Activated CD4-positive, alpha-beta T cell treated with anti-CD3 and anti-CD28 coated beads for 36 hours (primary cell): Measurements from ENCODE around the gene ST8SIA4. TPM values are rescaled to one million over a fixed set of nuclear protein-coding genes. Genes with fewer than 3 reads are reported as not detected.
A peak's percentile ranks its signal among the peaks of the same experiment; 100 is the strongest.

Experiments
- ATAC-seq: fragments of 200-7000 bp; cut with Tn5 transposase; one replicate; pipeline ENCODE4 v1.10.0; 2021; ENCODE audit warnings: mild to moderate bottlenecking, moderate library complexity
- CTCF ChIA-PET: fragments of 350-600 bp; sonication (Branson Sonifier 250); formaldehyde crosslinking; loops from one replicate; lab custom pipeline; 2021; ENCODE audit warnings: antibody characterized with exemption; lab: Charles Lee
- POLR2A ChIA-PET: fragments of 350-600 bp; sonication (Branson Sonifier 250); formaldehyde crosslinking; loops from one replicate; lab custom pipeline; 2021; ENCODE audit warnings: antibody characterized with exemption, inconsistent platforms; lab: Charles Lee
- DNase-seq: peaks from one replicate; pipeline ENCODE4 v3.0.0-alpha.2; 2020
- H3K27ac Mint-ChIP-seq: one replicate; pipeline ENCODE4 v1.8.0; 2021; ENCODE audit warnings: mixed read lengths
- H3K27me3 Mint-ChIP-seq: one replicate; pipeline ENCODE4 v1.8.0; 2021; ENCODE audit warnings: mixed read lengths
- H3K36me3 Mint-ChIP-seq: one replicate; pipeline ENCODE4 v1.8.0; 2021; ENCODE audit warnings: low read depth, mixed read lengths
- H3K4me1 Mint-ChIP-seq: one replicate; pipeline ENCODE4 v1.8.0; 2021; ENCODE audit warnings: mixed read lengths
- H3K4me3 Mint-ChIP-seq: one replicate; pipeline ENCODE4 v1.8.0; 2021; ENCODE audit warnings: mild to moderate bottlenecking, moderate library complexity, mixed read lengths
- H3K9me3 Mint-ChIP-seq: one replicate; pipeline ENCODE4 v1.8.0; 2021; ENCODE audit warnings: low read depth, mixed read lengths
- intact Hi-C, 2 experiments: fragments of 100-400 bp; cut with DNase I in 1 of 2; cut with micrococcal nuclease in 1 of 2; formaldehyde crosslinking; loops; one replicate each; pipeline versions ENCODE4 v1.14.2 to v1.15.1; 2022 to 2024; cut with DNase I, micrococcal nuclease
- total RNA-seq, 2 experiments: library from RNA; stranded (reverse); gene quantifications; one replicate each; pipeline ENCODE4 v1.2.3, GENCODE V29; 2021

Gene ST8SIA4
- total RNA-seq, 2 experiments from 2014 or later: 31.7 to 32.0 TPM

GRCh38 chr5:100900796-100901781 lies 2.0 kb downstream of the ST8SIA4 start:
- Mint-ChIP-seq H3K4me3 (peak overlapping the region; percentile 97), H3K27ac (peak overlapping the region; percentile 98), H3K27me3 (no peaks in the 10 kb centered on the region), H3K9me3 (no peaks in the 10 kb centered on the region), H3K4me1 (peaks cover 37% of the 10 kb centered on the region), H3K36me3 (peaks cover 32% of the 10 kb centered on the region)
- peak; percentile 96 for DNase-seq
- intact Hi-C loops: loop anchor here (1.0 to 10.0 kb wide), 11 partner anchors 11 to 1854 kb away; partner anchors contain the start of genes FAM174A (in 1 of the 2) and PAM (in 1 of the 2)
- ATAC-seq: peak; percentile 54
- CTCF ChIA-PET: interaction anchor here (0.7 to 6.1 kb wide), 15 partner anchors 9 to 369 kb away, joined by 3 to 28 read pairs (median 4); no protein-coding TSS in a partner anchor
- POLR2A ChIA-PET: interaction anchor here (0.6 to 2.2 kb wide), 15 partner anchors 11 to 1972 kb away, joined by 3 to 18 read pairs (median 5); no protein-coding TSS in a partner anchor

- H3K9me3 Mint-ChIP-seq: no peaks in the 10 kb centered on the region
- intact Hi-C loops: loop anchor here (1.0 to 10.0 kb wide), 11 partner anchors 10 to 1855 kb away; partner anchors contain the start of genes FAM174A (in 1 of the 2) and PAM (in 1 of the 2)
- peaks cover 40% of the 10 kb centered on the region for H3K36me3 Mint-ChIP-seq
- H3K4me1 Mint-ChIP-seq: peaks cover 40% of the 10 kb centered on the region
- CTCF ChIA-PET: interaction anchor here (0.6 to 6.1 kb wide), 15 partner anchors 8 to 419 kb away, joined by 3 to 28 read pairs (median 3); no protein-coding TSS in a partner anchor
- no peaks in the 10 kb centered on the region for H3K27me3 Mint-ChIP-seq
- H3K4me3 Mint-ChIP-seq: peak overlapping the region; percentile 97
- peak overlapping the region; percentile 98 for H3K27ac Mint-ChIP-seq
- POLR2A ChIA-PET: interaction anchor here (0.6 to 2.2 kb wide), 13 partner anchors 10 to 1971 kb away, joined by 3 to 18 read pairs (median 4); no protein-coding TSS in a partner anchor
- DNase-seq (peak; percentile 74), ATAC-seq (peak; percentile 2)
These were observed 2.8 kb downstream of the ST8SIA4 start for GRCh38 chr5:100900142-100900795.

DNA sequence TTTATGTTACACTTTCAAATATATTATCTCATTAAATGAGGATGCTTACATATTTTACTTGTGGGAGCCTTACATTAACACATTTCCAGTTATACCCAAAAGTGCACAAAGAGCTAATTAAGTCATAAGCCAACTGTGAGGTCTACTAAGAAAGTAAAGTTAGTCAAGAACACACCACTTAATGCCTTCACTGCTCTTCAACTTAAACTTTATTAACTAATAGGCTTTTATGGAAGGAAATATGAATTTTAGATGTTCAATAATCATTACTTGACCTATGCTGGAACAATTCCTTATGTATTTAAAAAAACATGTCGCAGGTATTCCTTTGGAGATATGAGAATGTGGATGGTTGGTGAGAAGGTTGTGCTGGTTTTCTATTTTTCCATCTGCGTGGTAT lies 3.4 kb downstream of the ST8SIA4 start:
- Mint-ChIP-seq H3K4me3 (peak overlapping the region; percentile 97), H3K27ac (peak overlapping the region; percentile 98), H3K27me3 (no peaks in the 10 kb centered on the region), H3K36me3 (peaks cover 44% of the 10 kb centered on the region), H3K4me1 (peaks cover 40% of the 10 kb centered on the region), H3K9me3 (no peaks in the 10 kb centered on the region)
- ATAC-seq (no peak), DNase-seq (no peak)
- intact Hi-C loops: loop anchor here (1.0 to 10.0 kb wide), 11 partner anchors 9 to 1855 kb away; partner anchors contain the start of genes FAM174A (in 1 of the 2) and PAM (in 1 of the 2)
- CTCF ChIA-PET: interaction anchor here (0.6 to 6.1 kb wide), 7 partner anchors 8 to 419 kb away, joined by 3 to 28 read pairs (median 4); no protein-coding TSS in a partner anchor
- POLR2A ChIA-PET: interaction anchor here (0.6 to 2.2 kb wide), 7 partner anchors 27 to 120 kb away, joined by 3 to 18 read pairs (median 7); no protein-coding TSS in a partner anchor

- Mint-ChIP-seq H3K36me3 (peaks cover 49% of the 10 kb centered on the region), H3K9me3 (no peaks in the 10 kb centered on the region), H3K4me1 (peaks cover 48% of the 10 kb centered on the region), H3K4me3 (peak overlapping the region; percentile 97), H3K27ac (peak overlapping the region; percentile 98), H3K27me3 (no peaks in the 10 kb centered on the region)
- ATAC-seq: no peak
- intact Hi-C loops: no loop called here
- CTCF ChIA-PET: interaction anchor here (0.6 to 6.1 kb wide), 5 partner anchors 8 to 1983 kb away, joined by 3 to 28 read pairs (median 3); no protein-coding TSS in a partner anchor
- POLR2A ChIA-PET: no interaction called here
- no peak for DNase-seq
These were observed 4.4 kb downstream of the ST8SIA4 start for GRCh38 chr5:100898504-100899346.

DNA sequence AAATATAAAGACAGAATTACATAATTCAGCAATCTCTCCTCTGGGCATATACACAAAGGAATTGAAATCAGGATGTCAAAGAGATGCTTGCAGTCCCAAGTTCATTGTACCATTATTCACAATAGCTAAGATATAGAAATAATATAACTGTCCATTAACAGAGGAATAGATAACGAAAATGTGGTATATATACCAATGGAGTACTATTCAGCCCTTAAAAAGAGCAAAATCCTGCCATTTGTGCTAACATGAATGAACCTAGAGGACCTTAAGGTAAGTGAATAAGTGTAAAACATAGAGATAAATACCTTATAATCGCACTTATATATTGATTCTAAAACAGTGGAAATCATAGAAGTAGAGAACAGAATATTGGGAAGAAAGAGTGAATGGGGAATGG lies 7.0 kb downstream of the ST8SIA4 start:
- Mint-ChIP-seq H3K27ac (no peak overlapping the region), H3K36me3 (peaks cover 48% of the 10 kb centered on the region), H3K27me3 (no peaks in the 10 kb centered on the region), H3K4me3 (no peak overlapping the region), H3K4me1 (peaks cover 63% of the 10 kb centered on the region), H3K9me3 (no peaks in the 10 kb centered on the region)
- intact Hi-C loops: no loop called here
- POLR2A ChIA-PET: no interaction called here
- CTCF ChIA-PET: no interaction called here
- DNase-seq (no peak), ATAC-seq (no peak)

GRCh38 chr5:100890461-100891008 lies 12.5 kb downstream of the ST8SIA4 start:
- ChIA-PET CTCF (interaction anchor here (0.8 to 1.2 kb wide), 2 partner anchors 9 to 32 kb away, joined by 3 read pairs; no protein-coding TSS in a partner anchor), POLR2A (interaction anchor here (1.0 kb wide), 1 partner anchor 10 kb away, joined by 3 read pairs; no protein-coding TSS in a partner anchor)
- Mint-ChIP-seq H3K27me3 (no peaks in the 10 kb centered on the region), H3K4me3 (peak overlapping the region; percentile 55), H3K4me1 (peaks cover 66% of the 10 kb centered on the region), H3K36me3 (peaks cover 40% of the 10 kb centered on the region), H3K27ac (peak overlapping the region; percentile 88), H3K9me3 (no peaks in the 10 kb centered on the region)
- intact Hi-C loops: loop anchor here (1.0 to 2.0 kb wide), 5 partner anchors 10 to 110 kb away; no protein-coding TSS in a partner anchor
- DNase-seq: no peak
- peak; percentile 66 for ATAC-seq

- no peaks in the 10 kb centered on the region for H3K27me3 Mint-ChIP-seq
- H3K9me3 Mint-ChIP-seq: no peaks in the 10 kb centered on the region
- H3K36me3 Mint-ChIP-seq: peaks cover 37% of the 10 kb centered on the region
- ATAC-seq (no peak), DNase-seq (no peak)
- intact Hi-C loops: loop anchor here (1.0 to 2.0 kb wide), 5 partner anchors 10 to 110 kb away; no protein-coding TSS in a partner anchor
- peak overlapping the region; percentile 55 for H3K4me3 Mint-ChIP-seq
- peaks cover 63% of the 10 kb centered on the region for H3K4me1 Mint-ChIP-seq
- POLR2A ChIA-PET: interaction anchor here (1.0 kb wide), 1 partner anchor 11 kb away, joined by 3 read pairs; no protein-coding TSS in a partner anchor
- H3K27ac Mint-ChIP-seq: peak overlapping the region; percentile 88
- CTCF ChIA-PET: interaction anchor here (0.8 to 1.2 kb wide), 2 partner anchors 10 to 31 kb away, joined by 3 read pairs; no protein-coding TSS in a partner anchor
These were observed 13.2 kb downstream of the ST8SIA4 start for GRCh38 chr5:100889896-100890295.

GRCh38 chr5:100889165-100889743 lies 13.8 kb downstream of the ST8SIA4 start:
- Mint-ChIP-seq H3K27ac (peak overlapping the region; percentile 72), H3K9me3 (no peaks in the 10 kb centered on the region), H3K4me1 (peaks cover 64% of the 10 kb centered on the region), H3K36me3 (peaks cover 36% of the 10 kb centered on the region), H3K4me3 (peak overlapping the region; percentile 36), H3K27me3 (no peaks in the 10 kb centered on the region)
- peak; percentile 57 for ATAC-seq
- ChIA-PET POLR2A (no interaction called here), CTCF (no interaction called here)
- intact Hi-C loops: no loop called here
- no peak for DNase-seq

GRCh38 chr5:100877274-100877673 lies 25.8 kb downstream of the ST8SIA4 start:
- CTCF ChIA-PET: interaction anchor here (0.6 kb wide), 1 partner anchor 201 kb away, joined by 4 read pairs; no protein-coding TSS in a partner anchor
- Mint-ChIP-seq H3K4me3 (no peak overlapping the region), H3K27me3 (no peaks in the 10 kb centered on the region), H3K27ac (no peak overlapping the region), H3K4me1 (peaks cover 46% of the 10 kb centered on the region), H3K9me3 (peaks cover 7% of the 10 kb centered on the region), H3K36me3 (peaks cover 55% of the 10 kb centered on the region)
- POLR2A ChIA-PET: no interaction called here
- intact Hi-C loops: no loop called here
- no peak for ATAC-seq
- DNase-seq: no peak
